ENCODE data around the gene CTNNA3.

The CTNNA3 gene

GRCh38 chr10:66927251-66927935 lies 768.6 kb downstream of the CTNNA3 start:
- no peak for DNase-seq

- no peak for DNase-seq
Measured at GRCh38 chr10:66926841-66927240, 769.2 kb downstream of the CTNNA3 start.

- peak; percentile 16 for DNase-seq
Measured at GRCh38 chr10:66925896-66926715, 769.9 kb downstream of the CTNNA3 start, which contains the start of gene LRRTM3. Gene LRRTM3, plus strand, starts transcription at chr10:66926036.

GRCh38 chr10:66925373-66925772 lies 770.6 kb downstream of the CTNNA3 start:
- DNase-seq = no peak

GRCh38 chr10:66924674-66925345 lies 771.2 kb downstream of the CTNNA3 start:
- DNase-seq = no peak

DNA sequence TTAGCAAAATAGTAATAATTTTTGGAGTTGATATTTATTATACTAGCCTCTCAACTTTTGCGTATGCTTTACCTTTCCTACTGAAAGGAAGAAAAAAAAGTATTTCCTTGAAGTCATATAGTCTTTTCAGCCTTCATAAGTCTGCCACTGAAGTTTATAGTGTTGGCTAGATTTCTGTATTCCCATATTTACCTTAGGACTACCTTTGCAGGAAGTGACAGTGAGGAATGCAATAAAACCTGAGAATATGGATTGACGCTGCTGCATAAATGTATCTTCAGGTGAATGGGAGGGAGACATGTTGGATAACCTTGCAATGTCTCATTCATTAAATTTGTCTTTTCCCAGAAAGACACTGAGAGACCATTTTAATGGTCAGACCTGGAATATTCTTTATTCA lies 776.7 kb downstream of the CTNNA3 start:
- DNase-seq = no peak

GRCh38 chr10:66917104-66917503 lies 778.9 kb downstream of the CTNNA3 start:
- no peak for DNase-seq

DNA sequence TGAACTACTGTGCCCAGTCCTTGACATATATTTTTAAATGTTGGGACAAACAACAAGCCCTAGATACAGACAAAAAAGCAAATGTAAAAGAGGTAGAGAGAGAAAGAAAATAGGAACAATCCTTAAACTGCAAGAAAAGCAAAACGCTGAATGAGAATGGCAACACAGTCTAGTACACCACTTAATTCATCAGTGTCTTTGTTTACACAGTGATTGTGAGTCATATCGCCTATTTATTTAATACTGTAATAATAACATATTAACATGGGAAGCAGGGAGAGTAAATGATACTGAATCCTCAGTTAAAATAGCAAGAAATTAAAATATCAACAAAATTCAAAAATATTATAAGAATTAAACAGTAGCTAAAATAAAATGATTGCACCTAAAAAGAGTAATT lies 780.0 kb downstream of the CTNNA3 start:
- DNase-seq = no peak

DNA sequence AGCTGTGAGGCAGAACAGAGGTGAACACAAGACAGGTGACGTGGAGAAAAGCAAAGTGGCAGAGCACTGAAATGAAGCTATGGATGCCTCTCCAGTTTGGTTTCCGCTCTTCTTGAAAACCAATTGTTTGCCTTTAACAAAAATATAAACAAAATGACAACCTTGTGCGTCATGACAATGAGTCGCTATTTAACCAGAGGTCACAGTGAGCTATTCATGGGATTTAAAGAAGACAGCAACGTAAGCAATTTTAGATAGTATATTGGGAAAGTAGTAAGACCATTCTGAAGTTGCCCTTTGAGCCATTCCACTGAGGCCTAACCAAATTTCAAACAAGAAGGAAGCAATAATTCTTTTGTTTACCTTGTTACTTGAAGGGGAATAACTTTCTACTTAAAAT lies 785.3 kb downstream of the CTNNA3 start:
- DNase-seq = no peak

DNA sequence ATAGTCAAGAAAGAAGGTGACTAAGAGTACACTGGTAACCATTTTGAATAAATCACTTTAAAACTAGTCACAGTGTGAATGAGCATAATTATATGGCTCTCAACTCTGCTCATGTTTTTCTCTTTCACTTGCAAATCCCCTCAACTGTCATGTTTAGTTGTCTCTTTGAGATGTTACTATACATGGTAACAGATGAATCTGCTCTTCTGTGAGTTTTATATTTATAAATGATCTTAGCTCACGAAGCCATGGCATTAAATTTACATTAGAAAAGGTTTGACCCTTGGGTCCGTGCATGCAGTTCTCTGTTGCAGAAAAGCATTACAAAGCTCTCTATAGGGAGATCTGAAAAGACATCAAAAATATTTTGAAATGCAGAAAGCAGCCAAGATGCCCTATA lies 803.1 kb downstream of the CTNNA3 start:
- DNase-seq = no peak

- DNase-seq = no peak
Measured at GRCh38 chr10:66888237-66888636, 807.8 kb downstream of the CTNNA3 start.

GRCh38 chr10:66886848-66887247 lies 809.1 kb downstream of the CTNNA3 start:
- no peak for DNase-seq

GRCh38 chr10:66882271-66882670 lies 813.7 kb downstream of the CTNNA3 start:
- DNase-seq = no peak

GRCh38 chr10:66881814-66882213 lies 814.2 kb downstream of the CTNNA3 start:
- DNase-seq = no peak

DNA sequence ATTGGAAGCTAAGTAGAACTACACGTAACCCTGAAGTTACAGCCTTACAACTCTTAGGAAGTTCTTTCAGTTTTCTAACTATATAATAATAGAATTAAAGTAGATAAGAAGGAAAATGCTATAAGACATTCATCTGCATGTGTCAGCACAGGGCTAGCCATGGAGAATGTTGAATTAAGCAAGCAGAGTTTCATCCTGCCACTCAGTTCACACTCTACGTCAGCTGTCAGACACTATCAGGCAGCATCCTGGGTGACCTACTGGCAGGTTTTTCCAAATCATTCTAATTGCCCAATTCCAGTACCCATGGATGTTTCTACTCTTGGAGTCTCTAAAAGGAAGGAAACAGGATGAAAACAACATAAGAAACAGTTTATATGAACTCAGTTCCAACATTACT lies 815.2 kb downstream of the CTNNA3 start:
- DNase-seq = no peak

DNA sequence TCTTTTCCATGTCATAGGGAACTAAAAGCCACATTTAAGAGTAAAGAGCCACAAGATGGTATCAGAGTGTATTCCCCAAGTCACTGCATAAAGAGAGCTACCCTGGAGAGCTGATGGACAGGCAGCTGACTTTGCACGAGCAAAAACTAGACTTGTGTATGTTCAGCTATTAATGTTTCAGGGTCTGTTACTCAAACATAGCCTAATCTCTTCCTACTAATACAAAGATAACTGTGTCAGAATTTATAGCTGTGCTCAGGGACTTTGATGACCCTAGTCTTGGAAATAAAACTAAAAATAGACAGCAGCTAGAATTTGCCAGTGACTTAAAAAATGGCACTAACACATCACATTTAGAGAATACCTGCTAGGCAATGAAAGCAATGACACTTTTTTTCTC lies 815.7 kb downstream of the CTNNA3 start:
- DNase-seq = no peak

DNA sequence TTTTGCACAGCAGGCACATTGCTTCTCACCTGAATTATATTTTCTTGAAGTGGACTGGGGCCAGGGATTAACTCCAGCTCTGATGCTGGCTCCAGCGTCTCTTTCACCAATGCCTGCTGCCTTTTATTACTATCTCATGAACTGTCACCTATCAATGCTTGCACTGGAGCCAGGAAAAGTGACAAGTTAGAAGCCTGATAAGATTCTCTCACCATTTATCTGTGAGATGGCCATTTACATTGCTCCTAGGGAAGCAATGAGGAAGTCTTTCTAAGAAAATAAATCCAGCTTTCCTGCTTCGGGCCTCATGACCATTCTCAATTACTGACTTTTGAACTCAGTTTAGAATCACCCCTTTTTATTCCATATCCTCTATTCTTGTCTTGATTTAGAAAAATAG lies 818.6 kb downstream of the CTNNA3 start:
- DNase-seq = no peak

DNA sequence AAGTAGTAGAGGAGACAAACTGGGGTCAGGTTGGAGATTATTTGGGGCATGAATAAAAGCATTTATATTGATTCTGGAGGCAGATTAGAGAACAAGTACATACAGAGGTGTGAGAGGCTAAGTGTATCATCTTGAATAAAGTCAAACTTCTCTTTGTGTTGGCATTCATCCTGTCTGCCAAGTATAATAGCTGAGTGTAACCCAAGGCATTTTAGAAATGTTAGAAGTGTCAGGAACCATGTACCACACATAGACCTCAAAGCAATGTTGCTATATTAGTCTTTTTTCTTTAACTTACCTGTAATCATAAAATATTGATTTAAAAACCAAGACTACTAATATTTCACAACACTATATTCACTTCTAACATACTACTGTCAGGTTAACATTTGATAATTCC lies 826.4 kb downstream of the CTNNA3 start:
- DNase-seq = no peak

GRCh38 chr10:66862687-66863258 lies 833.2 kb downstream of the CTNNA3 start:
- DNase-seq = no peak

- DNase-seq = no peak
Measured at GRCh38 chr10:66860376-66860945, 835.5 kb downstream of the CTNNA3 start.

- no peak for DNase-seq
Measured at GRCh38 chr10:66852811-66853210, 843.2 kb downstream of the CTNNA3 start.

DNA sequence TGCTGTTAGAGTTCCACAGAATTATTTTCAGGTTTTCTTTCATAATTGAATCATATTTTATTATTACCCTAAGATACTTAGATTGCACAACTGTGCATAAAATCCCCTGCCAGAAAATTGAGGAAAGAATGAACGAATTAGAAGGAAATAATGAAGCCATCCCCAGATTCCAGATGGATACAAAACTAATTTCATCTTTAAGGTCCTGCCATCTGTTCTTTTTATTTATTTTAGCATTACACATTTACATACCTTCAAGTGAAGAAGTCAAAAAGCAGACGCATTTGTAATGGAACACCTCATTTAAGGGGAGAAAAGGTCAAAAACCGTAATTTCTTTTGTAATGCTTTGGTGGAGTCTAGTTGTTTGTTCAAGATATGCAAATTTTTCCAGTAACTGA lies 847.1 kb downstream of the CTNNA3 start:
- DNase-seq = no peak
